HCT116 (cell line): ENCODE results near the gene DRG2. TPM values are rescaled to one million over a fixed set of nuclear protein-coding genes. Genes with fewer than 3 reads are reported as not detected.

Source experiments
- ATAC-seq: fragments of 200-7000 bp; cut with Tn5 transposase; 2 replicates; pipeline ENCODE4 v1.9.1; 2020; ENCODE audit warnings: mild to moderate bottlenecking, moderate library complexity
- BruUV-seq: library from RNA; stranded (reverse); fragments of 400-500 nt; replicated peaks from 2 replicates; lab custom pipeline; 2021; lab: Mats Ljungman, UMichigan
- CTCF ChIA-PET: fragments of 300-600 bp; sonication (Branson Sonifier 250); formaldehyde crosslinking; loops from one replicate; lab custom pipeline; 2021; ENCODE audit warnings: antibody characterized with exemption; lab: Charles Lee
- POLR2A ChIA-PET: fragments of 300-600, 350-600 bp; sonication (Branson Sonifier 250); formaldehyde crosslinking; loops from one replicate; lab custom pipeline; 2021; ENCODE audit warnings: antibody characterized with exemption; lab: Charles Lee
- RAD21 ChIA-PET, 2 experiments: fragments of 300-600 bp; sonication (Branson Sonifier 250); formaldehyde crosslinking; loops; one replicate each; lab custom pipeline; 2023; ENCODE audit warnings: low total read pairs in 2 of 2; ENCODE audit not compliant: uncharacterized antibody in 2 of 2, unreplicated experiment in 2 of 2, low non-redundant PET in 1 of 2; lab: Charles Lee
- DNase-seq: peaks from one replicate; pipeline ENCODE4 v3.0.0-alpha.2; 2010; ENCODE audit warnings: low read depth, low spot score
- H2AFZ ChIP-seq: fragments of 200-600 bp; shearing (Covaris generic), sonication (generic); 2 replicates; pipeline ENCODE4 v1.6.1; 2017; ENCODE audit warnings: low read depth, mixed run types, mixed read lengths, antibody characterized with exemption, low read length; ENCODE audit not compliant: poor library complexity, severe bottlenecking
- H3K27ac ChIP-seq: 2 replicates; pipeline ENCODE4 v1.5.1; 2012; ENCODE audit warnings: low read depth, low read length
- H3K27me3 ChIP-seq: fragments of 200-600 bp; sonication (generic); 2 replicates; pipeline ENCODE4 v1.6.1; 2016; ENCODE audit warnings: mixed run types, low read length, mixed read lengths; ENCODE audit not compliant: insufficient read depth
- H3K36me3 ChIP-seq, 2 experiments: fragments of 200-500 bp in 1 of 2; fragments of 200-600 bp in 1 of 2; sonication (Bioruptor generic) in 1 of 2; sonication (generic) in 1 of 2; 2 replicates each; pipeline versions ENCODE4 v1.5.1 to v1.6.1; 2014 to 2016; ENCODE audit warnings: low read length in 2 of 2, inconsistent platforms in 1 of 2, mixed read lengths in 1 of 2, mixed run types in 1 of 2; ENCODE audit not compliant: insufficient read depth in 2 of 2, control insufficient read depth in 1 of 2
- H3K4me1 ChIP-seq, 2 experiments: fragments of 200-600 bp in 1 of 2; sonication (generic) in 1 of 2; 2 replicates each; pipeline versions ENCODE4 v1.5.1 to v1.6.1; 2012 to 2017; ENCODE audit warnings: low read length in 2 of 2, inconsistent platforms in 1 of 2, mild to moderate bottlenecking in 1 of 2, mixed read lengths in 1 of 2, mixed run types in 1 of 2, moderate library complexity in 1 of 2; ENCODE audit not compliant: insufficient read depth in 2 of 2, control insufficient read depth in 1 of 2
- H3K4me2 ChIP-seq: fragments of 200-600 bp; sonication (generic); 2 replicates; pipeline ENCODE4 v1.6.1; 2017; ENCODE audit warnings: mixed run types, low read length, mixed read lengths
- H3K4me3 ChIP-seq, 2 experiments: fragments of 200-600 bp in 1 of 2; sonication (generic) in 1 of 2; replicated peaks in 1 of 2; 2 replicates each; pipeline ENCODE4 v1.5.1; 2011 to 2016; ENCODE audit warnings: low read length in 2 of 2, control low read depth in 1 of 2, low read depth in 1 of 2, mild to moderate bottlenecking in 1 of 2, mixed read lengths in 1 of 2, mixed run types in 1 of 2
- H3K79me2 ChIP-seq: fragments of 200-600 bp; sonication (generic); 2 replicates; pipeline ENCODE4 v1.6.1; 2017; ENCODE audit warnings: mild to moderate bottlenecking, mixed run types, low read length, moderate library complexity, mixed read lengths; ENCODE audit not compliant: insufficient read depth
- H3K9ac ChIP-seq: fragments of 200-600 bp; sonication (generic); 2 replicates; pipeline ENCODE4 v1.6.1; 2016; ENCODE audit warnings: low read length, mixed read lengths
- H3K9me2 ChIP-seq: fragments of 200-600 bp; sonication (generic), shearing (Covaris generic); 2 replicates; pipeline ENCODE4 v1.6.1; 2017; ENCODE audit warnings: mixed run types, mild to moderate bottlenecking, moderate library complexity; ENCODE audit not compliant: insufficient read depth
- H3K9me3 ChIP-seq, 2 experiments: fragments of 200-500 bp in 1 of 2; fragments of 200-600 bp in 1 of 2; sonication (Bioruptor generic) in 1 of 2; sonication (generic) in 1 of 2; 2 replicates each; pipeline ENCODE4 v1.6.1; 2014 to 2017; ENCODE audit warnings: low read length in 2 of 2, mixed read lengths in 2 of 2, inconsistent platforms in 1 of 2, low read depth in 1 of 2, mild to moderate bottlenecking in 1 of 2, mixed run types in 1 of 2, moderate library complexity in 1 of 2; ENCODE audit not compliant: control insufficient read depth in 1 of 2, insufficient read depth in 1 of 2
- H4K20me1 ChIP-seq: fragments of 200-600 bp; sonication (generic), shearing (Covaris generic); 2 replicates; pipeline ENCODE4 v1.6.1; 2017; ENCODE audit warnings: mixed run types, mild to moderate bottlenecking, moderate library complexity; ENCODE audit not compliant: insufficient read depth
- CEBPB ChIP-seq: IDR thresholded peaks from 2 replicates; pipeline ENCODE4 v1.6.1; 2012; ENCODE audit warnings: low read depth
- EZH2 ChIP-seq: fragments of 200-600 bp; sonication (generic); IDR thresholded peaks from 2 replicates; pipeline ENCODE4 v1.6.1; 2017; ENCODE audit warnings: antibody characterized with exemption, mixed run types
- FOSL1 ChIP-seq: IDR thresholded peaks from 2 replicates; pipeline ENCODE4 v1.6.1; 2012; ENCODE audit warnings: low read depth
- POLR2AphosphoS5 ChIP-seq: IDR thresholded peaks from 2 replicates; pipeline ENCODE4 v1.6.1; 2011; ENCODE audit warnings: mild to moderate bottlenecking, low read depth, low read length, moderate library complexity
- RAD21 ChIP-seq: IDR thresholded peaks from 2 replicates; pipeline ENCODE4 v1.6.1; 2012; ENCODE audit warnings: low read depth, mild to moderate bottlenecking
- SIN3A ChIP-seq: IDR thresholded peaks from 2 replicates; pipeline ENCODE4 v1.6.1; 2012; ENCODE audit warnings: low read depth
- SP1 ChIP-seq: IDR thresholded peaks from 2 replicates; pipeline ENCODE4 v1.6.1; 2012; ENCODE audit warnings: low read depth
- SRF ChIP-seq: IDR thresholded peaks from 2 replicates; pipeline ENCODE4 v1.6.1; 2012; ENCODE audit warnings: low read depth
- TCF7L2 ChIP-seq: IDR thresholded peaks from 2 replicates; pipeline ENCODE4 v1.7.0; 2011; ENCODE audit warnings: borderline replicate concordance, inconsistent platforms; ENCODE audit not compliant: insufficient read depth, insufficient read length; ENCODE audit errors: extremely low read depth
- YY1 ChIP-seq: IDR thresholded peaks from 2 replicates; pipeline ENCODE4 v1.6.1; 2011; ENCODE audit warnings: low read length, low read depth, moderate library complexity, mild to moderate bottlenecking; ENCODE audit not compliant: insufficient replicate concordance; ENCODE audit errors: extremely low read depth
- ZNF274 ChIP-seq: fragments of 200-500 bp; sonication (Bioruptor generic); IDR thresholded peaks from 2 replicates; pipeline ENCODE4 v1.6.1; 2014; ENCODE audit warnings: mild to moderate bottlenecking, low read depth, low read length, inconsistent platforms
- intact Hi-C: fragments of 100-400 bp; cut with micrococcal nuclease; formaldehyde crosslinking; loops from 2 replicates; pipeline ENCODE4 v1.10.0; 2022
- total RNA-seq: library from RNA; stranded (reverse); gene quantifications from one replicate; pipeline ENCODE4 v1.2.1, GENCODE V29; 2021; ENCODE audit not compliant: unreplicated experiment
- TF ChIP-seq, protein P1 (sequence below), 3 experiments: fragments of 200-600 bp in 1 of 3; sonication (generic) in 1 of 3; IDR thresholded peaks in 2 of 3; conservative IDR thresholded peaks in 1 of 3; 2 replicates each; pipeline ENCODE4 v1.5.1; 2012 to 2017; ENCODE audit warnings: low read depth in 2 of 3, low read length in 2 of 3, antibody characterized with exemption in 1 of 3, borderline replicate concordance in 1 of 3, control low read depth in 1 of 3, mild to moderate bottlenecking in 1 of 3, mixed read lengths in 1 of 3, mixed run types in 1 of 3, moderate library complexity in 1 of 3; ENCODE audit not compliant: insufficient read depth in 1 of 3
- TF ChIP-seq, protein P2 (sequence below): IDR thresholded peaks from 2 replicates; pipeline ENCODE4 v1.6.1; 2012; ENCODE audit warnings: low read depth
- TF ChIP-seq, protein P3 (sequence below): IDR thresholded peaks from 2 replicates; pipeline ENCODE4 v1.6.1; 2011; ENCODE audit warnings: mild to moderate bottlenecking, low read length, moderate library complexity; ENCODE audit not compliant: insufficient replicate concordance; ENCODE audit errors: extremely low read depth

The DRG2 gene
- total RNA-seq, 1 experiment from 2014 or later: 41.0 TPM

DNA sequence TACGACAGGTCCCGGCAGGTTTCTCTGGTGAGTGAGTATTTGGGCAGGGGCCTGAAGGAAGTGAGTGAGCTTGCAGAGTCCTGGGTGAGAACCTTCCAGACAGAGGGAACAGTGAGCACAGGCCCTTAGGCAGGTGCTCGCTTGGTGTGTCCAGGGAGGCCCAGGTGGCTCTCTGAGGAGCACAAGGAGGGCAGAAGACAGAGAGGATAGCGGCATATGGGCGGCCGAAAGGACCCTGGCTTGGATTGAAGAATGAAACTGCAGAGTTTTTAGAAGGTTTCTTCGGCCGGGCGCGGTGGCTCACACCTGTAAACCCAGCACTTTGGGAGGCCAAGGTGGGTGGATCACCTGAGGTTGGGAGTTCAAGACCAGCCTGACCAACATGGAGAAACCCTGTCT, 6.7 kb downstream of the DRG2 start:
- RAD21 ChIA-PET: no interaction called here
- Histone ChIP-seq H3K4me2 (no peak overlapping the region), H3K9ac (no peak overlapping the region)
- no peak for TF ChIP-seq POLR2AphosphoS5
- no peak for TF ChIP-seq TCF7L2
- no peak for TF ChIP-seq ZNF274
- TF ChIP-seq SIN3A: no peak
- no peak for TF ChIP-seq SRF
- no peak for TF ChIP-seq CEBPB
- TF ChIP-seq, protein P1, sequence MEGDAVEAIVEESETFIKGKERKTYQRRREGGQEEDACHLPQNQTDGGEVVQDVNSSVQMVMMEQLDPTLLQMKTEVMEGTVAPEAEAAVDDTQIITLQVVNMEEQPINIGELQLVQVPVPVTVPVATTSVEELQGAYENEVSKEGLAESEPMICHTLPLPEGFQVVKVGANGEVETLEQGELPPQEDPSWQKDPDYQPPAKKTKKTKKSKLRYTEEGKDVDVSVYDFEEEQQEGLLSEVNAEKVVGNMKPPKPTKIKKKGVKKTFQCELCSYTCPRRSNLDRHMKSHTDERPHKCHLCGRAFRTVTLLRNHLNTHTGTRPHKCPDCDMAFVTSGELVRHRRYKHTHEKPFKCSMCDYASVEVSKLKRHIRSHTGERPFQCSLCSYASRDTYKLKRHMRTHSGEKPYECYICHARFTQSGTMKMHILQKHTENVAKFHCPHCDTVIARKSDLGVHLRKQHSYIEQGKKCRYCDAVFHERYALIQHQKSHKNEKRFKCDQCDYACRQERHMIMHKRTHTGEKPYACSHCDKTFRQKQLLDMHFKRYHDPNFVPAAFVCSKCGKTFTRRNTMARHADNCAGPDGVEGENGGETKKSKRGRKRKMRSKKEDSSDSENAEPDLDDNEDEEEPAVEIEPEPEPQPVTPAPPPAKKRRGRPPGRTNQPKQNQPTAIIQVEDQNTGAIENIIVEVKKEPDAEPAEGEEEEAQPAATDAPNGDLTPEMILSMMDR (IDR thresholded peaks at IDR 0.05 in 2 of 3, conservative IDR thresholded peaks at IDR 0.05 in 1 of 3; ENCODE audit: borderline replicate concordance in 1 of 3, insufficient read depth in 1 of 3, low read depth in 2 of 3, low read length in 2 of 3): no peak
- TF ChIP-seq RAD21: no peak
- no peak for TF ChIP-seq EZH2
- no peak for TF ChIP-seq YY1
- TF ChIP-seq SP1: no peak
- TF ChIP-seq, protein P2, sequence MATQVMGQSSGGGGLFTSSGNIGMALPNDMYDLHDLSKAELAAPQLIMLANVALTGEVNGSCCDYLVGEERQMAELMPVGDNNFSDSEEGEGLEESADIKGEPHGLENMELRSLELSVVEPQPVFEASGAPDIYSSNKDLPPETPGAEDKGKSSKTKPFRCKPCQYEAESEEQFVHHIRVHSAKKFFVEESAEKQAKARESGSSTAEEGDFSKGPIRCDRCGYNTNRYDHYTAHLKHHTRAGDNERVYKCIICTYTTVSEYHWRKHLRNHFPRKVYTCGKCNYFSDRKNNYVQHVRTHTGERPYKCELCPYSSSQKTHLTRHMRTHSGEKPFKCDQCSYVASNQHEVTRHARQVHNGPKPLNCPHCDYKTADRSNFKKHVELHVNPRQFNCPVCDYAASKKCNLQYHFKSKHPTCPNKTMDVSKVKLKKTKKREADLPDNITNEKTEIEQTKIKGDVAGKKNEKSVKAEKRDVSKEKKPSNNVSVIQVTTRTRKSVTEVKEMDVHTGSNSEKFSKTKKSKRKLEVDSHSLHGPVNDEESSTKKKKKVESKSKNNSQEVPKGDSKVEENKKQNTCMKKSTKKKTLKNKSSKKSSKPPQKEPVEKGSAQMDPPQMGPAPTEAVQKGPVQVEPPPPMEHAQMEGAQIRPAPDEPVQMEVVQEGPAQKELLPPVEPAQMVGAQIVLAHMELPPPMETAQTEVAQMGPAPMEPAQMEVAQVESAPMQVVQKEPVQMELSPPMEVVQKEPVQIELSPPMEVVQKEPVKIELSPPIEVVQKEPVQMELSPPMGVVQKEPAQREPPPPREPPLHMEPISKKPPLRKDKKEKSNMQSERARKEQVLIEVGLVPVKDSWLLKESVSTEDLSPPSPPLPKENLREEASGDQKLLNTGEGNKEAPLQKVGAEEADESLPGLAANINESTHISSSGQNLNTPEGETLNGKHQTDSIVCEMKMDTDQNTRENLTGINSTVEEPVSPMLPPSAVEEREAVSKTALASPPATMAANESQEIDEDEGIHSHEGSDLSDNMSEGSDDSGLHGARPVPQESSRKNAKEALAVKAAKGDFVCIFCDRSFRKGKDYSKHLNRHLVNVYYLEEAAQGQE: no peak
- TF ChIP-seq, protein P3, sequence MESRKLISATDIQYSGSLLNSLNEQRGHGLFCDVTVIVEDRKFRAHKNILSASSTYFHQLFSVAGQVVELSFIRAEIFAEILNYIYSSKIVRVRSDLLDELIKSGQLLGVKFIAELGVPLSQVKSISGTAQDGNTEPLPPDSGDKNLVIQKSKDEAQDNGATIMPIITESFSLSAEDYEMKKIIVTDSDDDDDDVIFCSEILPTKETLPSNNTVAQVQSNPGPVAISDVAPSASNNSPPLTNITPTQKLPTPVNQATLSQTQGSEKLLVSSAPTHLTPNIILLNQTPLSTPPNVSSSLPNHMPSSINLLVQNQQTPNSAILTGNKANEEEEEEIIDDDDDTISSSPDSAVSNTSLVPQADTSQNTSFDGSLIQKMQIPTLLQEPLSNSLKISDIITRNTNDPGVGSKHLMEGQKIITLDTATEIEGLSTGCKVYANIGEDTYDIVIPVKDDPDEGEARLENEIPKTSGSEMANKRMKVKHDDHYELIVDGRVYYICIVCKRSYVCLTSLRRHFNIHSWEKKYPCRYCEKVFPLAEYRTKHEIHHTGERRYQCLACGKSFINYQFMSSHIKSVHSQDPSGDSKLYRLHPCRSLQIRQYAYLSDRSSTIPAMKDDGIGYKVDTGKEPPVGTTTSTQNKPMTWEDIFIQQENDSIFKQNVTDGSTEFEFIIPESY: no peak
- no peak for TF ChIP-seq FOSL1
- TF ChIP-seq, all 23 proteins: peak for 0
- ChIA-PET CTCF (no interaction called here), POLR2A (no interaction called here)
- no peaks in the 10 kb centered on the region for H3K9me2 ChIP-seq
- peaks cover 15% of the 10 kb centered on the region for H3K79me2 ChIP-seq
- H3K27ac ChIP-seq: no peak overlapping the region
- no peaks in the 10 kb centered on the region for H3K9me3 ChIP-seq
- H3K27me3 ChIP-seq: no peaks in the 10 kb centered on the region
- ATAC-seq (peak; percentile 10; the same call in 1 of the 2 replicates), DNase-seq (no peak)
- no TSS peak for BruUV-seq
- H3K4me1 ChIP-seq: peaks cover 0 to 4% of the 10 kb centered on the region in 2 experiments; a peak in 2 of 4 replicates
- no peaks in the 10 kb centered on the region for H4K20me1 ChIP-seq
- H2AFZ ChIP-seq: no peak overlapping the region
- peaks cover 21 to 24% of the 10 kb centered on the region in 2 experiments; a peak in 3 of 4 replicates for H3K36me3 ChIP-seq
- no peak overlapping the region for H3K4me3 ChIP-seq
- intact Hi-C loops: no loop called here
